NCI-H526 (cell line): ENCODE measurements around the gene PPP1R2.

Source experiments
- DNase-seq, 2 experiments: peaks; one replicate each; lab custom pipeline; 2025; lab: John Stamatoyannopoulos, UW

PPP1R2 gene

DNA sequence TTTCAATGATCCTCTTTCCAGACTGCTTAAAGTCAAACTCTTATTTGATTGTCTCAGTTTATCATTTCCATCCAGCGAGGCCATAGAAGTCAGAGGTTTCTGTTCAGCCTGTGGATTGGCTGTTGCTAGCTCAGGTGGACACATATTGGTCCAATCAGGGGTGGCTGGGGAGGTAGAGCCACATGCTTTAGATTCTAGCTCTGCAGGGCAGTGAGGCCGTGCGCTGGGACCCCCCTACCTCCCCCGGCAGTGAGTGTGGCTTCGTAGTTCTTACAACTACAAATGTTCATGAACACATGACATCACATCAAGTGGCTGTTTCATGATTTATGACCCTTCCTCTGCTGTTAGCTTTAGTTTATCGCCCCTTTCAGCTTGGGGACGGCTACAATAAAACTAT lies 22.6 kb upstream of the PPP1R2 start:
- no peak for DNase-seq

- DNase-seq: no peak
These were observed 20.2 kb upstream of the PPP1R2 start for GRCh38 chr3:195563317-195563716.

GRCh38 chr3:195559723-195560409 lies 16.7 kb upstream of the PPP1R2 start:
- DNase-seq: no peak

DNA sequence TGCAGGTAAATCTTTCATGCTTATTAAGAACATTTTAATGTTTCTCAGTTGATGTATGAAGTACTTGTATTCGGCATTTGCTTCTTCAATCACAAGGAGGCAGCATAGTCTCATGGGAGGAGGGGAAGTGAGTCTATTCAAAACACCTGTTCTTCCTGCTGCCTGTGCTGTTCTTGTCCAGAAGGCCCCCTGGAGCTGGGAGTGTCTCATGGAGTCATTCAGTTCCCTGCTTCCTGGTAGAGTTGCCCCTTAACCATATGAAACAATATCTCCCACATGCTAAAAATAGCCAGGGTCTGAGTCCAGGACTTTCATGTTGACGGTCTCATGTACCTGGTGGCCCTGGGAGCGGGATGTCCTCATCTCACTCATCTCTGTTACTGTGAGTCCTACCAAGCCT lies 15.5 kb upstream of the PPP1R2 start:
- DNase-seq: peak; percentile 93 to 95

DNA sequence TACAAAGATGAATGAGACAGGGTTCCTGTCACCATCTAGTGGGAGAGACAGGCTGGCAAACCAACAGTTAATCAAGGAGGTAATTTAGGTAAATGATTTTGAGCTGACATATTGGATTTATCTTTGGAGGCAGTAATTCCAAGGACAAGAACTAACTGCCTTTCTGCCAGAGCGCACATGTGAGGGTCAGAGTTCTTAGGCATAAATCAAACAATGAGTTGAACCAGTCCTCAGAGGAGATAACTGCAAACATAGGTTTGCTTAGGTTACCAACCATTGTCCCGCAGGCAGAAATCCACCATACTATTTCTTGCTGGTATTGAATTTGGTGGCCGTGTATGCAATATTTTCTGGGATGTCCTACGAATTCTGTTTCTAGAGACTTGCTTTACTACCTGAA lies 14.2 kb upstream of the PPP1R2 start:
- DNase-seq: peak in 1 of 2 experiments; percentile 31

- peak; percentile 56 to 82 for DNase-seq
These were observed 13.3 kb upstream of the PPP1R2 start for GRCh38 chr3:195556390-195556789.

GRCh38 chr3:195555110-195555509 lies 12.0 kb upstream of the PPP1R2 start:
- DNase-seq: no peak

- DNase-seq: no peak
These were observed 11.3 kb upstream of the PPP1R2 start for GRCh38 chr3:195554458-195554857.

GRCh38 chr3:195553268-195553667 lies 10.1 kb upstream of the PPP1R2 start:
- DNase-seq: no peak

- DNase-seq: no peak
These were observed 8.4 kb upstream of the PPP1R2 start for GRCh38 chr3:195551381-195551978.

- DNase-seq: no peak
These were observed 7.6 kb upstream of the PPP1R2 start for GRCh38 chr3:195550723-195551122.

GRCh38 chr3:195549931-195550519 lies 6.9 kb upstream of the PPP1R2 start:
- DNase-seq: no peak

DNA sequence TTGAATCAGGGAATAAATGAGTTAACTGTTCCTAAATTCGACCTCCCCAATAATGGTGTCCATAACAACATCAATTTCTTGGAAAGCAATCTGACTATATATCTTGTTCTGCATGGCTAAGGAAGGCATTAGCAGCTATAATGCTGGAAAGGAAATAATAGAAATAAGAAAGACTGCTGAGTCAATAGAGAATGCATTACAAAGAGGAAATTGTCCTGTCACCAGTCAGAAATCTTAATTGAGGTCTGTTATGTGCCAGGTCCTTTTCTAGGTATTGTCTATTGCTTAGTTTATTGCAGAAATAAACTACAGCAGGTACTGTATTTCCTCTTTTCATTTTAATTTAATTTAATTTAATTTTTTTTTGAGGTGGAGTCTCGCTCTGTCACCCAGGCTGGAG lies 5.9 kb upstream of the PPP1R2 start:
- DNase-seq: no peak

DNA sequence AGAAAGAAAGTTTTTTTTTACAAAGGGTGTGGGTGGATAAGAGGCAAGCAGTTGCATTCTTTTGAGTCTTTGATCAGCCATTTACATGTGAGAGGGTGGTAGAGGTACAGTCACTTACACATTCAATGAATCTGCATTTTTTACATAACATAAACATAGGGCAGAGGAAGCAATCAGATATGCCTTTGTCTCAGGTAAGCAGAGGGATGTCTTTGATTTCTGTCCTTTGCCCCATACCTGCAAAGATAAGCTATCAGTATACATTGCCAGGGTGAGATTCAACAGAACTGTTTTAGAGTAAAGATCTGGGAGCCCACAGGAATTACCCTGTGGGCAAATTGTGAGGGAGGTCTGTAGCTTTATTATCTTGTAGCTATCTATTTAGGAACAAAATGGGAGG lies 5.4 kb upstream of the PPP1R2 start:
- peak in 1 of 2 experiments; percentile 48 for DNase-seq

DNA sequence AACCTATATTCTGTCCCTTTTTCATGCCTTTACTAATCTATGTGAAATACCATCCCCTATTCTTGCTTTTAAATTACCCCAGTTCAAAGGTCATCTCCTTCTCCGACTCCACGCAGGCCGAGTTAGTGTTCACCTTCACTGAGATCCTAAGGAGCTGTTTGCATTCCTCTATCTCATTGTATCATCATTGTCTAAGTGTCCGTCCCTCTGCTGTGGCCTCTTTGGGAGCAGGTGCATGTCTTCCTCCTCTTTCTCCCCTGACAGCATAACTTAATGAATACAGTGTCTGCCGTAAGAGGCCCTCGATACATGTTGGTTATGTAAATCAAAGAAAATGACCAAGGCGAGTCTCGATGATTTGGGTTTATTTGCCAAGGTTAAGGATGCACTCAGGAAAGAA lies 4.9 kb upstream of the PPP1R2 start:
- peak; percentile 51 to 76 for DNase-seq

DNA sequence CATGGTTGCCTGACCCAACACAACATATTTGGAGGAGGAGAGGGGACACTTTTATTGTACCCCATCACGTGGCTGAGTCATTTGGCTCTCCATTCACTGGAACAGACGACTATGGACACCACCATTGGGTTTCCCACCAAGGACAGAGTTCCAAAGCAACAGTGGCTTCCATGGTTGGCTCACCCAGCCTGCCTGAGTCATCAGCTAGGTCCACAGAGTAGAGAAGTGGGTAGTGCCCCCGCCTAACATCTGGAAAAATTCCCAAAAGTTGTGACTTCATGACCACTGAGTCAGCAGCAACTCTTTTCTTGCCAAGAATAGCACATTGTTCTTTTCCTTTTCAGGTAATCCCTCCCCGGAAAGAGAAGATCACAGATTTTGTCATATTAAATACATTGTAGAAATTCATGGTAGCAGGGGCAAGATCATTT lies 3.0 kb upstream of the PPP1R2 start:
- no peak for DNase-seq

- peak in 1 of 2 experiments; percentile 24 for DNase-seq
These were observed 1.5 kb upstream of the PPP1R2 start for GRCh38 chr3:195544634-195545033.

GRCh38 chr3:195544230-195544536 lies 1.1 kb upstream of the PPP1R2 start:
- no peak for DNase-seq

DNA sequence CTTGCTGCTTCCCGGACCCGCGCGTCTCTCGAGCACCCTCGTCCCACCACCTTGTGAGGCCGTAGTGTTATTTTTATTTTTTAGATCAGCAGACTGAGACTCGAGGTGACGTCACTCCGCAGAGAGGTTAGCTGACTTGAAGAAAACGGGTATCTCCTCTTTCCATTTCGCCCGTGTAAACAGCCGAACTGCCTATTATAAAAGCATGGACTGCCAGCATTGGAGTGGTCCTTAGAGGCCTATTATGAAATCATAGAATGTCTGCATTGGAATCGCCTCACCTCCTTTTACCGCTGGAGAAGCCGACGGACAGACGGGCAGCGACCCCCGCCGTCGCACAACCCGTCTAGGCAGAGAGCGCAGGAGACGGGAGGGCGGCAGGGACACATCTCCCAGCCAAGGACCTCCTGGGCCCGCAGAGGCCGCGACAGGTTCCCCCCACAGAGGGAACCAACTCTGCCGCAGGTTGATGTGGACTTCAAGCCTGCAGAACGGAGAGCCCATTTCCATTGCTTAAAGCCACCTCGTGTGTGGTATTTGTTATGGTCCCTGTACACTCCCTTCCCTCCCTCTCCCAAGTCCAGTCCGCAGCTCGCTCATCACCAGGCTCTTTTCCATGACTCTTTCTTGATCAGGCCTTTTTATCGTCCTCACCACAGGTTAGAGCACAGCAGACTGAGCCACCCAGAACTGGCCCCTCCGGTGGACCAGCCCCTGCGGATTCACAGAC lies 540 bp upstream of the PPP1R2 start:
- DNase-seq: peak; percentile 81 to 93

DNA sequence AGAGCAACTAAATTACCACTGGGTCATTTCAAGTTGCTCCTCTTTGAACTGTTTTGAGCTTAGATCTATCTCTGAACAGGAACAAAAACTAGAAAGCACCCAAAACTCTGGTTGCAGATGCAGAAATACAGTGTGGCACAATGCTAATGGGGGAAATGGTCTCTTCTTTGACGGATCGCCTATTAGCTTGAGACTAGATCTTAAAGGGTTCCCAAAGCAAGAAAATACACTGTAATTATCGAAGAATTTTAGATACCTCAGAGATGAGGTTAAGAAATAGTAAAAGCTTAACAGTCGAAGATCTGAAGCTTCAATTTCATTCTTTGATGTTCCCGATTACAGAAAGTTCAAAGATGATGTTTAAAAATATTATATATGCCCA lies 818 bp downstream of the PPP1R2 start:
- peak; percentile 36 to 51 for DNase-seq

DNA sequence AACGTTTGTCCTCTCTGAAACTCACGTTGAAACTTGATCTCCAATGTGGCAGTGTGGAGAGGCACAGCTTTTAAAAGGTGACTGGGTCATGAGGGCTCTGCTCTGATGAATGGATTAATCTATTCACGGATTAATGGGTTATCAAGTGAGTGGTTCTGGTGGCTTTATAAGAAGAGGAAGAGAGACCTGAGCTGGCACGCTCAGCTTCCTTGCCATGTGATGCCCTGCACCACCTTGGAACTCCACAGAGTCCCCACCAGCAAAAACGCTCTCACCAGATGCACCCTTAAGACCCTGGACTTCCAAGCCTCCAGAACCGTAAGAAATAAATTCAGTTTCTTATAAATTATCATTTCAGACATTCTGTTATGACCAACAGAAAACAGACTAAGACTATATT lies 2.6 kb downstream of the PPP1R2 start:
- no peak for DNase-seq

DNA sequence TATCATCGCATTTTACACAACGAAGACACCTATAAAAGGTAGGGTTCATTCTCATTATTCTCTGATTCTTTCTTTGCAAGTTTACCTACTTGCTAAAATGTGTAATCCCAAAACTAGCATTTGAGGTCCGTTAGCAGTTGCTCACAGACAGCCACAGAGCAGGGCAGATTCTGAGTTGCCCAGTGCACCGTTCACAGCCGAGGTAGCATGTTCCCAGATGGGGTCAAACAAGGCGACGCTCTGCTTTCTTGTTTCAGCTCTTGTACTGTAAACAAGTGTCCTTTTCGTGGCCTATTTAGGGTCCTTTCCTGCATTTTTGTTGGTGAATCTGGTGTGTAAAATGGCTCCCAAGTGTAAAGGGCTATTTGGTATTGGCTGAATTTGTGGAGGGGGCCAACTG lies 3.1 kb downstream of the PPP1R2 start:
- no peak for DNase-seq

DNA sequence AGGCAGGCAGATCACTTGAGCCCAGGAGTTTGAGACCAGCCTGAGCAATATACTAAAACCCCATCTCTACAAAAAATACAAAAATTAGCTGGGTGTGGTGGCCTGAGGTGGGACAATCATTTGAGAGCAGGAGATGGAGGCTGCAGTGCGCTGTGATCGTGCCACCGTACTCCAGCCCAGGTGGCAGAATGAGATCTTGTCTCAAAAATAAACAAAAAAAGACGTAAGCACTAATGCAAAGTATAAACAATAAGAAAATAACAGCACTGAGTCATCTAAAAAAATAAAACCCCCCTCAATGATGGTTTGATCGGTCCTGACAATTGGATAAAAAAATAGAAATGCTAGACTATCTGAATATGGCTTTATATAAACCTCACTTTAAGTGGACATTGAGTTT lies 3.6 kb downstream of the PPP1R2 start:
- DNase-seq: no peak
